GM21528 (cell line): ENCODE data around the gene ASXL2.
"Not testable (repeated sequence)": the region's sequence is repeated elsewhere in the genome, so short reads cannot be mapped to it uniquely, and the experiment has no call there.

Experiments
- ATAC-seq: cut with Tn5 transposase; IDR thresholded peaks from one replicate; pipeline ENCODE4 v1.9.1; 2021; ENCODE audit warnings: mild to moderate bottlenecking, moderate library complexity; ENCODE audit not compliant: unreplicated experiment, low FRiP score

ASXL2 gene

GRCh38 chr2:25742501-25742900 lies 135.8 kb downstream of the ASXL2 start:
- ATAC-seq, result no peak

GRCh38 chr2:25740810-25741381 lies 137.4 kb downstream of the ASXL2 start:
- no peak for ATAC-seq

GRCh38 chr2:25738383-25739343 lies 139.6 kb downstream of the ASXL2 start:
- no peak for ATAC-seq

GRCh38 chr2:25736899-25737515 lies 141.3 kb downstream of the ASXL2 start:
- no peak for ATAC-seq

- ATAC-seq, result no peak
Measured at GRCh38 chr2:25735835-25736234, 142.5 kb downstream of the ASXL2 start.

DNA sequence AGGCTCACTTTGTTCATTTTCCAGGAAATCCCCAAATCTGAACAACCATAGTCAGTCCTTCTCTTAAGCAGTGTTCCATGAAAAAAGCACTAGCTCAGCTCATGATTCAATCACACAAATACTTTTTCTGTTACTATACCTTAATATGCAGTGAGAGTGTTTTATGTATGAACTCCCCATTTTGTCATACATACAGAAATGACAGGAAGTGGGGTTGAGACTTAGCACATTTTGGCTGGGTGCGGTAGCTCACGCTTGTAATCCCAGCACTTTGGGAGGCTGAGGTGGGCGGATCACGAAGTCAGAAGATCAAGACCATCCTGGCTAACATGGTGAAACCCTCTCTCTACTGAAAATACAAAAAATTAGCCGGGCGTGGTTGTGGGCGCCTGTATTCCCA lies 149.7 kb downstream of the ASXL2 start:
- no peak for ATAC-seq

GRCh38 chr2:25726522-25726921 lies 151.8 kb downstream of the ASXL2 start:
- ATAC-seq, result no peak

DNA sequence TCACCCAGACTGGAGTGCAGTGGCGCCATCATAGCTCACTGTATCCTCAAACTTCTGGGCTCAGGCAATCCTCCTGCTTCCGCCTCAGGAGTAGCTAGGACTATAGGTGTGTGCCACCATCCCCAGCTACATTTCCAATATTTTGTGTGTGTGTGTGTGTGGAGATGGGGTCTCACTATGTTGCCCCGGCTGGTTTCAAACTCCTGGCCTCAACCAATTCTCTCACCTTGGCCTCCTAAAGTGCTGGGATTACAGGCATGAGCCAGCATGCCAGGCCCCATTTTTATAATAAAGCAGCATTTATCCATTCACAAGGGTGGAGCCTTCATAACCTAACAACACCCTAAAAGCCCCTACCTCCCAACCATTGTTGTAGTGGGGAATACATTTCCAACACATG lies 152.4 kb downstream of the ASXL2 start:
- no peak for ATAC-seq

- no peak for ATAC-seq
Measured at GRCh38 chr2:25724756-25725155, 153.5 kb downstream of the ASXL2 start.

DNA sequence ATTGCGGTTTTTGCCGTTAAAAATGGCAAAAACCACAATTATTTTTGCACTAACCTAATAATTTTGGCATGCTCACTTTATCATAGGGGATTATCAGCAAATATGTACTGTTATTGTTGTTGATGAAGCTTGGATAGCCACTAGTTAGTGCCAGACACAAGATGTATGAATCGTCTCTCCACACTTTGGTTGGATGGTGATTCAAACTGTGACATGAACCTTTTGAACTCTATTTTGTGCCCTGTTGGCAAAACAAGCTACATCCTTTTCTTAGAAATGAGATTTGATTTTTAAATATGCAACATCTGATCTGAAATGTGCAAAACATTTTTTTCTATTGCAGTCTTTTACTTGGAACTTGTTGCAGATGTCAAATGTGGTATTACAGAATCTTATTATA lies 156.1 kb downstream of the ASXL2 start:
- no peak for ATAC-seq

DNA sequence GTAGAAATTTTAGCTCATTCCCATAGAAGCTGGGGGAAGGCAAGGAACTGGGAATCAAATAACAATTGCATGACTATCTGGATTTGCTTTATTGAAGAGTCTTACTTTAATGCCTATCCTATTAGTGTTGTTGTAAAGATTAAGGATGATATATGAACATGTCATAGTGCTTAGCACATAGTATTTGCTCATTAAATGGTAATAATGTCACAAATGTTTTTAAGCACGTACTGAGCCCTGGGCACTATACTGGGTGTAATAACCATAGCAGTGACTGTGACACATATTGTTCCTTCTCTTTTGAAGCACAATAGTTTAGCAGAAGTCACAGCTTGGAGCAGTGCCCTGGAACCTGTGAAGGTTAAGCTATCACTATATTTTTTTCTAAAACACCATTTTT lies 157.7 kb downstream of the ASXL2 start:
- ATAC-seq, result no peak

- no peak for ATAC-seq
Measured at GRCh38 chr2:25714740-25715139, 163.5 kb downstream of the ASXL2 start.

- no peak for ATAC-seq
Measured at GRCh38 chr2:25712455-25712854, 165.8 kb downstream of the ASXL2 start.

DNA sequence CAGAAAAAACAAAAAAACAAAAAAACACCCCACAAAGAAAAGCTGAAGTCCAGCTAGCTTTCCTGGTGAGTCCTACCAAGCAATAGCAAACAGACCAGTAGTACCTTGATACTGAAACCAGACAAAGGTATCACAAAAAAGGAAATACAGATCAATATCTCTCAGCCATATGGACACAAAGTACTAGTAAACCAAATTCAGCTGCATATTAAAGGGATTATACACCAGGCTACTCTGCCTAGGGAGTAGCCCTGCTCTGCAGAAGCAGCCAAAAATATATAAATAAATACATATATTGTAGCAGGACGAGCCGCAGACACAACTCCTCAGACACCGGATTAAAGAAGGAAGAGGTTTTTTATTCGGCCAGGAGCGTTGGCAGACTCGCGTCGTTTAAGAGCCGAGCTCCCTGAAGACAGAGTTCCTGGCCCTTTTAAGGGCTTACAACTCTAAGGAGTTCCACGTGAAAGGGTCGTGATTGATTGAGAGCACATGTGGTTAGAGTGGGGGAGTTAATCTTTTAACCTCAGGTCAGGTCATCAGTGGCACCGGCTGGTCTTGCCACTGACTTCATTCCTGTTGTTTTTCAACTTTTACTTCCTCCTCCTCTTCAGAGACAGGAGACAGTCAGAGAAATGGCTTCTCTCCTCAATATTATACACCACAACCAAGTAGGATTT lies 166.5 kb downstream of the ASXL2 start:
- no peak for ATAC-seq

GRCh38 chr2:25710750-25711149 lies 167.5 kb downstream of the ASXL2 start:
- no peak for ATAC-seq

DNA sequence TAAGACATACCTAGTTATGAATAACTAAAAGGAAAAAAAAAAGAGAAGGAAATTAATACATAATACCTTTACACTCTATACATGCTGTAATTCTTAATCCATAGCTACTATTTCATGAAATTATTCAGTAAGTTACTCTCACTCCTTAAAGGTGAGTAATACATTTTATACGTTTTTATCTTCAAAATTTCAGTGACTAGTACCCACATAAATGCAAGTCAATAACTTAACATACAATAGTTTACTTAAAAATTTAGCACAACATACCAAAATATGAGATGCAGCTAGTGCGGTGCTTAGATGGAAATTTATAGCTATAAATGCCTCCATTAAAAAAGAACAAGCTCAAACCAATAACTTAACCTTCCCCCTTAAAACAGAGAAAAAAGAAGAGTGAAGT lies 168.9 kb downstream of the ASXL2 start:
- no peak for ATAC-seq

DNA sequence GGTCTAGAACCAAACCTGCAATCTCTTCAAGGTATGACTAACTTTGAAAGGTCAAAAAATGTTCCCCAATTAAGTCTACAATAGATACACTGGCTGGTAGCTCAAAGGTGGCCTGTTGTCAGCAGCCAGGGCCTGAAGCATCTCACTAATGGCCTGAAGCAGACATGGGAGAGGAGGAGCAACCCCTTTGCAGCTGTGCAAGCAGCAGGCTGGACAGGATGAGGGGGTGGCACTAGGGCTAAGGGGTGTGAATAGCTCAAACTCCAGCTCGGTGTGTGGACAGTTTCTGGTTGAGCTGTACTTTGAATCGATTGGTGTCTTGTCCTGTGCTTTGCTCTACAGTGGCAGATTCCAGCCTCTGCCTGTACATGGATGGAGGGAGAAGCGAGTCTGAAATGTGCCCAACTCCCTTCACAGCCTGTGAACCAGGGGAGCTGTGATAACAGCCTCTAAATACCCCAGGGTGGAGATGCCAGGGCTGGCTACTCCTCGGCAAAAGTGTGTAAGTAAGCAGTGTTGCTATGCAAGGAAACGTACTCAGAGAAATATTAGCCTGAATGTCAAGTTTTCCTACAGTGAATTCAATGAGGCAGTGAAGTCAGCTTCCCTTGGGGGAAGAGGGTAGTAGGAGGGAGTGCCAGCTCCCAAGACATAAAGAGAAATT lies 170.2 kb downstream of the ASXL2 start:
- ATAC-seq, result no peak

DNA sequence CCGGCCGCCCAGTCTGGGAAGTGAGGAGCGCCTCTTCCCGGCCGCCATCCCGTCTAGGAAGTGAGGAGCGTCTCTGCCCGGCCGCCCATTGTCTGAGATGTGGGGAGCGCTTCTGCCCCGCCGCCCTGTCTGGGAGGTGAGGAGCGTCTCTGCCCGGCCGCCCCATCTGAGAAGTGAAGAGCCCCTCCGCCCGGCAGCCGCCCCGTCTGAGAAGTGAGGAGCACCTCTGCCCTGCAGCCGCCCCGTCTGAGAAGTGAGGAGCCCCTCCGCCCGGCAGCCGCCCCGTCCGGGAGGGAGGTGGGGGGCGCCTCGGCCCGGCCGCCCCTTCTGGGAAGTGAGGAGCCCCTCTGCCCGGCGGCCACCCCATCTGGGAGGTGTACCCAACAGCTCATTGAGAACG lies 172.7 kb downstream of the ASXL2 start:
- not testable (repeated sequence) for ATAC-seq

GRCh38 chr2:25701801-25702200 lies 176.5 kb downstream of the ASXL2 start:
- ATAC-seq, result no peak

DNA sequence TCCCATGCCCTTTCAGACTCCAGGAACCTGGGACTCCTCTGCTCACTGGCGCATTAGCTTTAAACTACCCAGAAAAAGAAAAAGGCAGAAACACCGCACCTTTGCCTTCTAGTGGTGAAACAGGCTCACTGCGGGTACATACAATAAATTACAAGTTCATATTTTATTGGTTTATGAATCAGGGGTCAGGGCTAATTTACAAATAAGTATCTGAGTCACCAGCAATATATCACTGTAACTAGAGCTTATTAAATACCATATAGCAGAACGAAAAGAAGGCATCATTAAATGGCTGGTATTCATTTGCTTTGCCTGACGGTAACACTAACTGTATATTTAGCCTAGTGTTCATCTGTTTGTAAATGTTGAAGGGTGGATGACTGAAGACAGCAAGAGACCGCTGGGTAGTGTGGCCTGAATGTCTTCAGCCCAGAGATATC lies 178.0 kb downstream of the ASXL2 start:
- ATAC-seq, result no peak
